ENCODE measurements around the gene PRAMEF12. TPM values are rescaled to one million over a fixed set of nuclear protein-coding genes. Genes with fewer than 3 reads are reported as not detected.
"Not testable (repeated sequence)": the region's sequence is repeated elsewhere in the genome, so short reads cannot be mapped to it uniquely, and the experiment has no call there.

The PRAMEF12 gene
- polyA plus RNA-seq (2013) = not detected

DNA sequence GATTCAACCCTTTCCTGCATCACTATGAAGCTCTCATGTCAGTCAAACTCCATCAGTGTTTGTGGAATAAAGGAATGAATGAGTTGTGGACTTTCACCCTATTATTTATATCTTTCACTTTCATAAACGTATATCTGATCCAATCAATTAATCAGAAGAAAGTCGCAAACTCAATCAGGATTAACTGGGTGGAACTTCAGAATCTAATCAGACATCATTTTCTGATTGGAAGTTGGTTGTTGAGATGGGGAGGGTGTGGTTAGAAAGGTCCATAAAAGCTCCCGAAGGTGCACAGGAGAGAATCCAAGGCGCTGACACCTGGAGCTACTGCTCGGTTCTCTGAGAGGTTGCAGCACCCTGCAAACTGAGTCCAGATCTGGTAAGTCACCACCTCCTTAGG lies at the start of gene PRAMEF12:
Gene PRAMEF12, plus strand, starts transcription at position 301 of the 400 bp plus-strand sequence. CDS start 1,130 bp downstream, outside the sequence.
- DNase-seq = no peak
- POLR2A ChIA-PET = no interaction called here
- Histone ChIP-seq H3K9me3 (ENCODE audit: control extremely low read depth in 1 of 5, control insufficient read depth in 4 of 5, insufficient read depth in 2 of 5, low read depth in 1 of 5, low read length in 4 of 5) (peaks cover 0 to 3% (median 0%) of the 10 kb centered on the region in 5 experiments), H3K36me3 (ENCODE audit: control insufficient read depth in 4 of 4, insufficient read depth in 4 of 4, low read length in 3 of 4) (no peaks in the 10 kb centered on the region), H3K27ac (ENCODE audit: insufficient read depth in 1 of 2, low read depth in 1 of 2, low read length in 2 of 2, poor library complexity in 1 of 2, severe bottlenecking in 2 of 2) (no peak within 1 kb of the TSS), H3K27me3 (replicated peaks in 2 of 5; ENCODE audit: control insufficient read depth in 4 of 5, insufficient read depth in 5 of 5, low read length in 4 of 5) (peaks cover 0 to 27% (median 0%) of the 10 kb centered on the region in 5 experiments), H3K4me1 (ENCODE audit: control extremely low read depth in 1 of 4, control insufficient read depth in 4 of 4, insufficient read depth in 4 of 4, low read length in 3 of 4) (no peaks in the 10 kb centered on the region), H3K4me3 (ENCODE audit: control insufficient read depth in 1 of 7, extremely low read depth in 1 of 7, insufficient read depth in 4 of 7, low read depth in 2 of 7, low read length in 6 of 7) (no peak within 1 kb of the TSS)
- CTCF ChIA-PET = no interaction called here
- 100% methylated on average over 4 of the region's 5 CpGs for WGBS (ENCODE audit: insufficient coverage)

DNA sequence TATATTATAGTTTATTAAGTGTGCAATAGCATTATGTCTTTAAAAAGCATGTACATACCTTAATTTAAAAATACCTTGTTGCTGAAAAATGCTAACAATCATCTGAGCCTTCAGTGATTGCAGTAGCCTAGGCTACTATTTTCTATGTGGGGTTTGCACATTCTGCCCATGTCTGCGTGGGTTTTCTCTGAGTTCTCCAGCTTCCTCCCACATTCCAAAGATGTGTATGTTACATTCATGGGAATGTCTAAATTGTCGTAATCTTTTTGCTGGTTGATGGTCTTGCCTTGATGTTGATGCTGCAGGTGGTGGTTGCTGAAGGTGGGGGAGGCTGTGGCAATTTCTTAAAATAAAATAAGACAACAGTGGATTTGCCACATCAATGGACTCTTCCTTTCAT lies 45.1 kb upstream of the PRAMEF12 start:
- DNase-seq = no peak
- Histone ChIP-seq H3K4me1 (ENCODE audit: control extremely low read depth in 1 of 4, control insufficient read depth in 4 of 4, insufficient read depth in 4 of 4, low read length in 3 of 4) (no peaks in the 10 kb centered on the region), H3K27ac (ENCODE audit: insufficient read depth in 1 of 2, low read depth in 1 of 2, low read length in 2 of 2, poor library complexity in 1 of 2, severe bottlenecking in 2 of 2) (no peak overlapping the region), H3K36me3 (ENCODE audit: control insufficient read depth in 4 of 4, insufficient read depth in 4 of 4, low read length in 3 of 4) (no peaks in the 10 kb centered on the region), H3K9me3 (ENCODE audit: control extremely low read depth in 1 of 5, control insufficient read depth in 4 of 5, insufficient read depth in 2 of 5, low read depth in 1 of 5, low read length in 4 of 5) (peaks cover 0 to 21% (median 7%) of the 10 kb centered on the region in 5 experiments), H3K27me3 (replicated peaks in 2 of 5; ENCODE audit: control insufficient read depth in 4 of 5, insufficient read depth in 5 of 5, low read length in 4 of 5) (peaks cover 0 to 5% (median 3%) of the 10 kb centered on the region in 5 experiments), H3K4me3 (ENCODE audit: control insufficient read depth in 1 of 7, extremely low read depth in 1 of 7, insufficient read depth in 4 of 7, low read depth in 2 of 7, low read length in 6 of 7) (no peak overlapping the region)
- CTCF ChIA-PET = no interaction called here
- POLR2A ChIA-PET = no interaction called here
- WGBS (ENCODE audit: insufficient coverage) = no CpG with 5 or more reads among the region's 2 CpGs

GRCh38 chr1:12730156-12730555 lies 43.4 kb upstream of the PRAMEF12 start:
- ChIA-PET POLR2A (no interaction called here), CTCF (no interaction called here)
- peaks cover 0 to 23% (median 7%) of the 10 kb centered on the region in 5 experiments for H3K9me3 ChIP-seq (ENCODE audit: control extremely low read depth in 1 of 5, control insufficient read depth in 4 of 5, insufficient read depth in 2 of 5, low read depth in 1 of 5, low read length in 4 of 5)
- no peaks in the 10 kb centered on the region for H3K36me3 ChIP-seq (ENCODE audit: control insufficient read depth in 4 of 4, insufficient read depth in 4 of 4, low read length in 3 of 4)
- no peak overlapping the region for H3K4me3 ChIP-seq (ENCODE audit: control insufficient read depth in 1 of 7, extremely low read depth in 1 of 7, insufficient read depth in 4 of 7, low read depth in 2 of 7, low read length in 6 of 7)
- H3K4me1 ChIP-seq (ENCODE audit: control extremely low read depth in 1 of 4, control insufficient read depth in 4 of 4, insufficient read depth in 4 of 4, low read length in 3 of 4) = no peaks in the 10 kb centered on the region
- peaks cover 0 to 5% (median 2%) of the 10 kb centered on the region in 5 experiments for H3K27me3 ChIP-seq (replicated peaks in 2 of 5; ENCODE audit: control insufficient read depth in 4 of 5, insufficient read depth in 5 of 5, low read length in 4 of 5)
- 100% methylated on average over 1 of the region's 1 CpG for WGBS (ENCODE audit: insufficient coverage)
- DNase-seq = no peak
- H3K27ac ChIP-seq (ENCODE audit: insufficient read depth in 1 of 2, low read depth in 1 of 2, low read length in 2 of 2, poor library complexity in 1 of 2, severe bottlenecking in 2 of 2) = no peak overlapping the region

DNA sequence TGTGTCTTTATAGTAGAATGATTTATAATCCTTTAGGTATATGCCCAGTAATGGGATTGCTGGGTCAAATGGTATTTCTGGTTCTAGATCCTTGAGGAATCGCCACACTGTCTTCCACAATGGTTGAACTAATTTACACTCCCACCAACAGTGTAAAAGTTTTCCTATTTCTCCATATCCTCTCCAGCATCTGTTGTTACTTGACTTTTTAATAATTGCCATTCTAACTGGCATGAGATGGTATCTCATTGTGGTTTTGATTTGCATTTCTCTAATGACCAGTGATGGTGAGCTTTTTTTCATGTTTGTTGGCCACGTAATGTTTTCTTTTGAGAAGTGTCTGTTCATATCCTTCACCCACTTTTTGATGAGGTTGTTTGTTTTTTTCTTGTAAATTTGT lies 42.5 kb upstream of the PRAMEF12 start:
- WGBS (ENCODE audit: insufficient coverage) = 83% methylated on average over 1 of the region's 2 CpGs
- H3K9me3 ChIP-seq (ENCODE audit: control extremely low read depth in 1 of 5, control insufficient read depth in 4 of 5, insufficient read depth in 2 of 5, low read depth in 1 of 5, low read length in 4 of 5) = peaks cover 0 to 23% (median 7%) of the 10 kb centered on the region in 5 experiments
- H3K27me3 ChIP-seq (replicated peaks in 2 of 5; ENCODE audit: control insufficient read depth in 4 of 5, insufficient read depth in 5 of 5, low read length in 4 of 5); DNase-seq; H3K4me3 ChIP-seq (ENCODE audit: control insufficient read depth in 1 of 7, extremely low read depth in 1 of 7, insufficient read depth in 4 of 7, low read depth in 2 of 7, low read length in 6 of 7); H3K4me1 ChIP-seq (ENCODE audit: control extremely low read depth in 1 of 4, control insufficient read depth in 4 of 4, insufficient read depth in 4 of 4, low read length in 3 of 4); POLR2A ChIA-PET; CTCF ChIA-PET; H3K27ac ChIP-seq (ENCODE audit: insufficient read depth in 1 of 2, low read depth in 1 of 2, low read length in 2 of 2, poor library complexity in 1 of 2, severe bottlenecking in 2 of 2); H3K36me3 ChIP-seq (ENCODE audit: control insufficient read depth in 4 of 4, insufficient read depth in 4 of 4, low read length in 3 of 4): not testable (repeated sequence)

DNA sequence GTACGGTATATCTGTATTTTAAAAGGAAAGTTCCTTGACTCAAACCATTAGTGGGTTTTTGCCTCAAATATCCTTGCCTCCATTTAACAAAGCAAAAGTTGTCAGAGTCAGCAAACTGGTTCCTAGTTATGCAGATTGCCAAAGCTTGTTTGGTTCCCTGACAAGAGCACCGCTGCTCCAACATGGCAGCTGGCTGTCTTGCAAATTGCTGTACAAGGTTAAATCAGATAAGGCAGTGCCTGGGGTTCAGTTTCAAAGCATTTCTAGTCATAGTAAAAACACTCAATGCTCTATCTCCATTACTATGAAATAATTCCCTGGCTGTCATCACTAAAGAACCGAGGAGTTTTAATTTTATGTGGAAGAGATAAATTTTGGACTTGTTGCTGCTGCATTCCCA lies 38.9 kb upstream of the PRAMEF12 start:
- Histone ChIP-seq H3K9me3 (ENCODE audit: control extremely low read depth in 1 of 5, control insufficient read depth in 4 of 5, insufficient read depth in 2 of 5, low read depth in 1 of 5, low read length in 4 of 5) (peaks cover 0 to 20% (median 5%) of the 10 kb centered on the region in 5 experiments), H3K4me1 (ENCODE audit: control extremely low read depth in 1 of 4, control insufficient read depth in 4 of 4, insufficient read depth in 4 of 4, low read length in 3 of 4) (no peaks in the 10 kb centered on the region), H3K4me3 (ENCODE audit: control insufficient read depth in 1 of 7, extremely low read depth in 1 of 7, insufficient read depth in 4 of 7, low read depth in 2 of 7, low read length in 6 of 7) (no peak overlapping the region), H3K27ac (ENCODE audit: insufficient read depth in 1 of 2, low read depth in 1 of 2, low read length in 2 of 2, poor library complexity in 1 of 2, severe bottlenecking in 2 of 2) (no peak overlapping the region), H3K36me3 (ENCODE audit: control insufficient read depth in 4 of 4, insufficient read depth in 4 of 4, low read length in 3 of 4) (no peaks in the 10 kb centered on the region), H3K27me3 (replicated peaks in 2 of 5; ENCODE audit: control insufficient read depth in 4 of 5, insufficient read depth in 5 of 5, low read length in 4 of 5) (no peaks in the 10 kb centered on the region)
- 100% methylated on average over 1 of the region's 3 CpGs for WGBS (ENCODE audit: insufficient coverage)
- ChIA-PET POLR2A (no interaction called here), CTCF (no interaction called here)
- DNase-seq = no peak

DNA sequence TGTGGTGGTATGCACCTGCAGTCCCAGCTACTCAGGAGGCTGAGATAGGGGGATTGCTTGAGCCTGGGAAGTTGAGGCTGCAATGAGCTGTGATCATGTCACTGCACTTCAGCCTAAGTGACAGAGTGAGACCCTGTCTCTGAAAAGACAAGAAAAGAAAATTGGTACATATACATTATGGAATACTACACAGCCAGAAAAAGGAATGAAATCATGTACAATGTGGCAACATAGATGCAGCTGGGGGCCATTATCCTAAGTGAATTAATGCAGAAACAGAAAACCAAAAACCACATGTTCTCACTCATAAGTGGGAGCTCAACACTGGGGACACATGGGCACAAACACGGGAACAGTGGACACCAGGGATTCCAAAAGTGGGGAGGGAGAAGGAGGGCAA lies 34.6 kb upstream of the PRAMEF12 start:
- no peak overlapping the region for H3K4me3 ChIP-seq (ENCODE audit: control insufficient read depth in 1 of 7, extremely low read depth in 1 of 7, insufficient read depth in 4 of 7, low read depth in 2 of 7, low read length in 6 of 7)
- peaks cover 0 to 10% (median 2%) of the 10 kb centered on the region in 5 experiments for H3K9me3 ChIP-seq (ENCODE audit: control extremely low read depth in 1 of 5, control insufficient read depth in 4 of 5, insufficient read depth in 2 of 5, low read depth in 1 of 5, low read length in 4 of 5)
- WGBS (ENCODE audit: insufficient coverage) = 91% methylated on average over 1 of the region's 1 CpG
- POLR2A ChIA-PET = no interaction called here
- CTCF ChIA-PET = no interaction called here
- no peak for DNase-seq
- peaks cover 0 to 2% (median 0%) of the 10 kb centered on the region in 5 experiments for H3K27me3 ChIP-seq (replicated peaks in 2 of 5; ENCODE audit: control insufficient read depth in 4 of 5, insufficient read depth in 5 of 5, low read length in 4 of 5)
- no peak overlapping the region for H3K27ac ChIP-seq (ENCODE audit: insufficient read depth in 1 of 2, low read depth in 1 of 2, low read length in 2 of 2, poor library complexity in 1 of 2, severe bottlenecking in 2 of 2)
- H3K4me1 ChIP-seq (ENCODE audit: control extremely low read depth in 1 of 4, control insufficient read depth in 4 of 4, insufficient read depth in 4 of 4, low read length in 3 of 4) = no peaks in the 10 kb centered on the region
- no peaks in the 10 kb centered on the region for H3K36me3 ChIP-seq (ENCODE audit: control insufficient read depth in 4 of 4, insufficient read depth in 4 of 4, low read length in 3 of 4)

DNA sequence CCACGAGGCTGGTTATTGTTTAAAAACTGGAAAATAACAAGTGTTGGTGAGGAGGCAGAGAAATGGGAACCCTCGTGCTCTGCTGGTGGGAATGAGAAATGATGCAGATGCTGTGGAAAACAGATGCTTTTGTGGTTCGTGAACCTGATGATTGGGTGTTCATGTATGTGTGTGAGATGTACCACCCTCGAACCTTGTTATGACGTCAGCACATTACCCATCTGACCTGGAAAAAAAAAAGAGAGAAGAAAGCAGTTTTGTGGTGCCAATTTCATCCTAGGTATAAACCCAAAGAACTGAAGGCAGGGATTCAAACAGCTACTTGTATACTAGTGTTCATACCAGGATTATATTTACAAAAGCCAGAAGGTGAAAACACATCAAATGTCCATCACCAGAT lies 33.9 kb upstream of the PRAMEF12 start:
- POLR2A ChIA-PET = no interaction called here
- Histone ChIP-seq H3K4me3 (ENCODE audit: control insufficient read depth in 1 of 7, extremely low read depth in 1 of 7, insufficient read depth in 4 of 7, low read depth in 2 of 7, low read length in 6 of 7) (no peak overlapping the region), H3K27ac (ENCODE audit: insufficient read depth in 1 of 2, low read depth in 1 of 2, low read length in 2 of 2, poor library complexity in 1 of 2, severe bottlenecking in 2 of 2) (no peak overlapping the region), H3K36me3 (ENCODE audit: control insufficient read depth in 4 of 4, insufficient read depth in 4 of 4, low read length in 3 of 4) (no peaks in the 10 kb centered on the region), H3K9me3 (ENCODE audit: control extremely low read depth in 1 of 5, control insufficient read depth in 4 of 5, insufficient read depth in 2 of 5, low read depth in 1 of 5, low read length in 4 of 5) (peaks cover 0 to 9% (median under 1%) of the 10 kb centered on the region in 5 experiments), H3K4me1 (ENCODE audit: control extremely low read depth in 1 of 4, control insufficient read depth in 4 of 4, insufficient read depth in 4 of 4, low read length in 3 of 4) (no peaks in the 10 kb centered on the region), H3K27me3 (replicated peaks in 2 of 5; ENCODE audit: control insufficient read depth in 4 of 5, insufficient read depth in 5 of 5, low read length in 4 of 5) (peaks cover 0 to 2% (median 0%) of the 10 kb centered on the region in 5 experiments)
- CTCF ChIA-PET = no interaction called here
- whole genome bisulfite sequencing (ENCODE audit: insufficient coverage) = 98% methylated on average over 4 of the region's 5 CpGs
- no peak for DNase-seq

All from common myeloid progenitor, CD34-positive (primary cell).